Activated naive CD8-positive, alpha-beta T cell treated with anti-CD3 and anti-CD28 coated beads, Interleukin-2, amount 10 ng/mL, durations not matched to agents 7 days and 5 days (primary cell): Measurements from ENCODE around the gene CACNG3. TPM values are rescaled to one million over a fixed set of nuclear protein-coding genes. Genes with fewer than 3 reads are reported as not detected.

Experiments used
- ATAC-seq: fragments of 150-1000 bp; cut with Tn5 transposase; one replicate; pipeline ENCODE4 v1.10.0; 2021; ENCODE audit warnings: low read depth, moderate library complexity
- POLR2A ChIA-PET: fragments of 350-600 bp; sonication (Branson Sonifier 250); formaldehyde crosslinking; loops from one replicate; lab custom pipeline; 2021; ENCODE audit warnings: antibody characterized with exemption; lab: Charles Lee
- DNase-seq: peaks from one replicate; pipeline ENCODE4 v3.0.0; 2021
- H3K27ac Mint-ChIP-seq: one replicate; pipeline ENCODE4 v1.8.0; 2022; ENCODE audit warnings: mild to moderate bottlenecking, mixed read lengths
- H3K27me3 Mint-ChIP-seq: one replicate; pipeline ENCODE4 v1.8.0; 2022; ENCODE audit warnings: mild to moderate bottlenecking, moderate library complexity, mixed read lengths
- H3K36me3 Mint-ChIP-seq: one replicate; pipeline ENCODE4 v1.8.0; 2021; ENCODE audit warnings: mild to moderate bottlenecking, mixed read lengths
- H3K4me1 Mint-ChIP-seq: one replicate; pipeline ENCODE4 v1.8.0; 2021; ENCODE audit warnings: mixed read lengths
- H3K4me3 Mint-ChIP-seq: one replicate; pipeline ENCODE4 v1.8.0; 2022; ENCODE audit warnings: mild to moderate bottlenecking, moderate library complexity, mixed read lengths
- H3K9me3 Mint-ChIP-seq: one replicate; pipeline ENCODE4 v1.8.0; 2021; ENCODE audit warnings: mixed read lengths
- total RNA-seq, 2 experiments: library from RNA; stranded (reverse); gene quantifications; one replicate each; pipeline ENCODE4 v1.2.3, GENCODE V29; 2021

CACNG3 gene
- total RNA-seq, 2 experiments from 2014 or later, result not detected

DNA sequence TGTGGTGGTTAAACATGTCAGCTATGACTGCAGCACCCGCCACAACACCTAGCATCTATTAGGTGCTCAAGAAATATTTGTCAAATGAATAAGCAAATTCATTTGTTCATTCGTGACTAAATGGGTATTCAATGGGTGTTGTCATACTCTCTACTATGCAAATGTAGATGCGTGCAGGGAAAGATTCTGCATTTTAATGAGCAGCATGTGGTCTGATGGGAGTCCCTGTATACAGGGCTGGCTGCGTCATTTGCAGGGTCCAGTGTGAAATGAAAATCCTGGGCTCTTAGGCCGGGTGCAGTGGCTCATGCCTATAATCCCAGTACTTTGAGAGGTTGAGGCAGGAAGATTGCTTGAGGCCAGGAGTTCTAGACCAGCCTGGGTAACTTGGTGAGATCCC is 97.5 kb downstream of the CACNG3 start:
- H3K9me3 Mint-ChIP-seq, result peaks cover 5% of the 10 kb centered on the region
- peaks cover 2% of the 10 kb centered on the region for H3K27me3 Mint-ChIP-seq
- H3K36me3 Mint-ChIP-seq, result no peaks in the 10 kb centered on the region
- H3K4me1 Mint-ChIP-seq, result no peaks in the 10 kb centered on the region
- H3K27ac Mint-ChIP-seq, result no peak overlapping the region
- no peak for DNase-seq
- no peak overlapping the region for H3K4me3 Mint-ChIP-seq
- POLR2A ChIA-PET, result no interaction called here
- no peak for ATAC-seq

DNA sequence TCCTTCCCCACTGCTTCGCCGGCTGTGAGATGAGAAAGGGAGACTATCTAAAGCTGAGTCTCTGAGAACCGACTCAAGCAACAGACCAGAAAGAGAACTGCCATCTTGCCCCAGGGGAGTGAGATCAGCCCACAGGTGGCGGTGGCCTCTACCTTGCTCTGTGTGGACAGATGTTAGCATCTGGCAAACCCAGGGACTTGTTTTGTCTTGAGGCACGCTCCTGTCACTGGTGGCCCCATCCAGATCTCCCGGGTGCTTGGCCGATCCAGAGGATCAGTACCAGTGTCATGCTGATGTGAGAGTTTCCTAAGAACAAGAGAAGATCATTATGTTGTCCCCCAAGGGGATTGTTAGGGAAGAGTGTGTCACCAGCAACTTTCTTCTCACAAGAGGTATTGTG is 101.4 kb downstream of the CACNG3 start:
- no peaks in the 10 kb centered on the region for H3K4me1 Mint-ChIP-seq
- H3K9me3 Mint-ChIP-seq, result peaks cover 2% of the 10 kb centered on the region
- no peak overlapping the region for H3K27ac Mint-ChIP-seq
- POLR2A ChIA-PET, result no interaction called here
- H3K27me3 Mint-ChIP-seq, result peaks cover 4% of the 10 kb centered on the region
- H3K36me3 Mint-ChIP-seq, result no peaks in the 10 kb centered on the region
- ATAC-seq (no peak), DNase-seq (no peak)
- no peak overlapping the region for H3K4me3 Mint-ChIP-seq

DNA sequence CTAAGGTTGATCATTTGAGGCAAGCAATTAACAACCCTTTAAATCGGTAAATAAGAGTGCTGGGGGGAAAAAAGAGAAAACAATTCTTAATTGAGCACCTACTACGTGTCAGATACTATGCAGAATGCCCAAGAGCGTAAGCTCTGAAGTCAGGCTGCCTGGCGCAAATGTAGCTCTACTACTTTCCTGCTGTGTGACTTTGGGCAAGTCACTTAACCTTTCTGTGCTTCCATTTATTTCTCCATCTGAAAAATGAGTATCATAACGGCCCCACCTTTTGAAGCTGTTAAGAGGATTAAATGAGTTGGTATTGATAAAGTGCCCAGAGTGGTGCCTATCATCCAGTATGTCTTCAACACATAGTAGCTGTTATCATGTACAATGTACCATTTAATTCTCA is 102.0 kb downstream of the CACNG3 start:
- H3K27me3 Mint-ChIP-seq, result peaks cover 4% of the 10 kb centered on the region
- POLR2A ChIA-PET, result no interaction called here
- H3K27ac Mint-ChIP-seq, result no peak overlapping the region
- no peak for ATAC-seq
- no peak for DNase-seq
- H3K9me3 Mint-ChIP-seq, result peaks cover 2% of the 10 kb centered on the region
- H3K36me3 Mint-ChIP-seq, result no peaks in the 10 kb centered on the region
- H3K4me3 Mint-ChIP-seq, result no peak overlapping the region
- H3K4me1 Mint-ChIP-seq, result no peaks in the 10 kb centered on the region

DNA sequence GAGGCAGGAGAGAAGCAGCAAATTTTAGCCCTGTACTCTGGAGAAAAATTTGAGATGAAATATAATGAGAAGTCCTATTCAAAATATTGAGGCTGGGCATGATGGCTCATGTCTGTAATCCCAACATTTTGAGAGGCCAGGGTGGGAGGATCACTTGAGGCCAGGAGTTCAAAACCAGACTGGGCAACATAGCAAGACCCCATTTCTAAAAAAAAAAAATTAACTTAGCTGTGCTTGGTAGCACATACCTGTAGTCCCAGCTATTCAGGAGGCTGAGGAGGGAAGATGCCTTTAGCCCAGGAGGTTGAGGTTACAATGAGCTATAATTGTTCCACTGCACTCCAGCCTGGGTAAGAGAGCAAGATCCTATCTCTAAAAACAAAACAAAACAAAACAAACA is 103.4 kb downstream of the CACNG3 start:
- Mint-ChIP-seq H3K4me1 (no peaks in the 10 kb centered on the region), H3K9me3 (peaks cover 2% of the 10 kb centered on the region), H3K4me3 (no peak overlapping the region), H3K27me3 (peaks cover 4% of the 10 kb centered on the region), H3K27ac (no peak overlapping the region), H3K36me3 (no peaks in the 10 kb centered on the region)
- ATAC-seq (no peak), DNase-seq (no peak)
- POLR2A ChIA-PET, result no interaction called here

DNA sequence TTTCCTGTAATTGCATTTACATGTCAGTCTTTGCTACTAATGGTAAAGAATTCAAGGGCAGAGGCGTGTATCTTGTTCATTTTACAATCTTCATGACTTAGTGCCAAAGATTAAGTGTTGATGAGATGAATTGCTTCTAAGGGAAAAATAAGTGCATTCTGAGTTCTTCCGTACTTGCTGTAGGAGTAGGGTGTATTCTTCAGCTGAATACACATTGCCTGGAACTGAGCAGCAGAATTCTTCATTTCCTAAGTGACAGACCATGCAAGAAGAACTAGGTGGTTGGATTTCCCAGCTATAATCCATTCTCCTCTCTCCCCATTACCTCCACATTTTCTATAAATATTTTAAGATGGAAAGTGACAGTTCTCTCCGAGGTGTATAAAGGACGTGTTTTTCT is 104.8 kb downstream of the CACNG3 start:
- Mint-ChIP-seq H3K4me1 (no peaks in the 10 kb centered on the region), H3K36me3 (no peaks in the 10 kb centered on the region), H3K4me3 (no peak overlapping the region), H3K27me3 (peaks cover 4% of the 10 kb centered on the region), H3K9me3 (peaks cover 2% of the 10 kb centered on the region), H3K27ac (no peak overlapping the region)
- no peak for ATAC-seq
- POLR2A ChIA-PET, result no interaction called here
- no peak for DNase-seq

DNA sequence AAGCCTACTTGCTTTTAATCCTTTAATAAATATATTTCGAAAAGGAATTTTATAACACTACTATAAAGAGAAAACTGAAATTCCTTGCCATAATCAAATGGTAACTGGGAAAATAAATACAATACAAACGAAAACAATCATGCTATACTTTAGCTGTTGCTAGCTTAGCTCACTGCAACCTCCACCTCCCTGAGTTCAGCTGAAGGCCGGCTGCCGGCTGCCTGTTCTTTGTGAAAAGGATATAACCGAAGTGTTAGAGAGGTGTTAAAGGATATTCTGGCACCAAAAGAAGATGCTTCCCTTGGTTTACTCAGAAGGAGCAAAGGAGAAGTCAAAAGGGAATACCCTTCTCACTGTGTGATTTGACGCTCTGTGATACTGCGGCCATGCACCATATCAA is 108.5 kb downstream of the CACNG3 start:
- no peak for ATAC-seq
- Mint-ChIP-seq H3K27me3 (peaks cover 3% of the 10 kb centered on the region), H3K27ac (no peak overlapping the region), H3K9me3 (peaks cover 2% of the 10 kb centered on the region), H3K36me3 (no peaks in the 10 kb centered on the region), H3K4me1 (no peaks in the 10 kb centered on the region), H3K4me3 (no peak overlapping the region)
- DNase-seq, result no peak
- POLR2A ChIA-PET, result no interaction called here

DNA sequence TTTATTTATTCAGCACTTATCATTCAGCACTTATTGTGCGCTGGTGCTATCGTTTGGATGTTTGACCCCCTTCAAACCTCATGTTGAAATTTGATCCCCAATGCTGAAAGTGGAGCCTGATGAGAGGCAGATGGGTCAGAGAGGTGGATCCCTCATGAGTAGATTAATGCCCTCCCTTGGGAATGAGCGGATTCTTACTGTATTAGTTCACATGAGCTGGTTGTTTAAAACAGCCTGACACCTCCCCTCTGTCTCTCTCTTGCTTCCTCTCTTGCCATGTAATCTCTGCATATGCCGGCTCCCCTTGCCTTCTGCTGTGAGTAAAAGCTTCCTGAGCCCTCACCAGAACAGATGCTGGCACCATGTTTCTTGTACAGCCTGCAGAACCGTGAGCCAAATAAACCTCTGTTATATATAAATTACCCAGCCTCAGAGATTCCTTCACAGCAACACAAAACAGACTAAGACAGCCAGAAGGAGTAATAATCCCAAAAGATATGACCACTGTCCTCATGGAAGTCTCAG is 111.1 kb downstream of the CACNG3 start:
- Mint-ChIP-seq H3K9me3 (peaks cover 2% of the 10 kb centered on the region), H3K4me1 (no peaks in the 10 kb centered on the region), H3K36me3 (no peaks in the 10 kb centered on the region), H3K27ac (no peak overlapping the region), H3K27me3 (no peaks in the 10 kb centered on the region), H3K4me3 (no peak overlapping the region)
- ATAC-seq (no peak), DNase-seq (no peak)
- POLR2A ChIA-PET, result no interaction called here

- H3K4me1 Mint-ChIP-seq, result no peaks in the 10 kb centered on the region
- peaks cover 6% of the 10 kb centered on the region for H3K9me3 Mint-ChIP-seq
- POLR2A ChIA-PET, result no interaction called here
- H3K4me3 Mint-ChIP-seq, result no peak overlapping the region
- DNase-seq (no peak), ATAC-seq (no peak)
- H3K36me3 Mint-ChIP-seq, result no peaks in the 10 kb centered on the region
- peaks cover 2% of the 10 kb centered on the region for H3K27me3 Mint-ChIP-seq
- no peak overlapping the region for H3K27ac Mint-ChIP-seq
Measured at GRCh38 chr16:24372824-24373223, 116.7 kb downstream of the CACNG3 start.

GRCh38 chr16:24378999-24379398 is 122.9 kb downstream of the CACNG3 start:
- Mint-ChIP-seq H3K4me1 (no peaks in the 10 kb centered on the region), H3K36me3 (no peaks in the 10 kb centered on the region), H3K27ac (no peak overlapping the region), H3K9me3 (peaks cover 18% of the 10 kb centered on the region), H3K4me3 (no peak overlapping the region), H3K27me3 (peaks cover 5% of the 10 kb centered on the region)
- DNase-seq (no peak), ATAC-seq (no peak)
- POLR2A ChIA-PET, result no interaction called here

- ATAC-seq, result no peak
- no peak for DNase-seq
- Mint-ChIP-seq H3K4me3 (no peak overlapping the region), H3K9me3 (peaks cover 18% of the 10 kb centered on the region), H3K27me3 (peaks cover 5% of the 10 kb centered on the region), H3K36me3 (no peaks in the 10 kb centered on the region), H3K27ac (no peak overlapping the region), H3K4me1 (no peaks in the 10 kb centered on the region)
- POLR2A ChIA-PET, result no interaction called here
Measured at GRCh38 chr16:24381470-24382118, 125.5 kb downstream of the CACNG3 start.

DNA sequence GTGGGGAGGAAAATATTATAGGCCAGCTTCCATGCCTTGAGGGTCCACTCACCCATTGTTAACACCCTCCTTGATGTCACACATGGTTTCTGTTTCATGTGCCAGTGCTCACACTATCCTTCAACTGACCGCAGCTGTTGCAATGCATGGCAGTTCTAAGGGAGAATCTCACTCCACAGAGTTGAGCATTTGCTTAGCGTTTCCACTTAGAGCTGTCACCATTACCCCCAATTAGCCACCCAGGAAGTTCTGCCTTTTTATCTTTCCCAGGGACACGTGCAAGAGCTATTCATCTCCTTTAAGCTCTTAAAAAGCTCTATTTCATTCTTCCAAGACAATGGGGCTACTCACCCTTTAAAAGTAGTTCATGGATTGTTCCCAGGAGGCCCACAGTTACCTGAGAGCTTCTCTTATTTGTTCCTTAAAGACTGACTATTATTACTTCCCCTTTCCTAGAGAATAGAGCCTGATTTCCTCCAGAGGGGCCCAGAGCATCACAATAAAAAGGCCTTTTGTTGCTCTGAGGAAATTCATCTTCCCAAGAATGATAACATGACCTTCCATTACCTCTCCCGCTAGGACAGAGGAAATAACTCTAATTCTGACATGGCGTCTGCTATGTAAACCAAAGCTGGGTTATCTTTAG is 126.8 kb downstream of the CACNG3 start:
- ATAC-seq, result no peak
- H3K9me3 Mint-ChIP-seq, result peaks cover 13% of the 10 kb centered on the region

DNA sequence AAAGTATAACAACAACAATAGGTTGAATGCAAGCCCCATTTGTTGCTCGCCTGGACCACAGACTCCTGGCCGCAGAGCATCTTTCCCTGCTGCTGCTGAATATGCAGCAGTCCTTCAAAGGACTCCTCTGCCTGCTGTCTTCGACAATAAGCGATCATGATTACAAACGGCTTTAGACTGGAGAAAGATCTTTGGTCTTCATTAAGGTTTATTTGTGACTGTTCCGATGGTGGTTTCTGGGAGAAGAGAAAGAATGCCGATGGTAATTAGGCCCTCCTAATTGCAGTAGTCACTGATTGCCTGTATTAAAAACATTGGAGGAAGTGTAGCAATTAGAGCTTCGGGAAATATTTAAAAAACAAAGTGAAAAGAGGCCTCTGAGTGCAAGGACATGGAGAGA is 138.2 kb downstream of the CACNG3 start:
- H3K36me3 Mint-ChIP-seq, result no peaks in the 10 kb centered on the region
- DNase-seq, result no peak
- H3K27ac Mint-ChIP-seq, result no peak overlapping the region
- no peak for ATAC-seq
- POLR2A ChIA-PET, result no interaction called here
- no peak overlapping the region for H3K4me3 Mint-ChIP-seq
- H3K9me3 Mint-ChIP-seq, result no peaks in the 10 kb centered on the region
- no peaks in the 10 kb centered on the region for H3K4me1 Mint-ChIP-seq
- H3K27me3 Mint-ChIP-seq, result peaks cover 16% of the 10 kb centered on the region

More for the DNA sequence above, 126.8 kb downstream of the CACNG3 start:
- POLR2A ChIA-PET, result no interaction called here
- Mint-ChIP-seq H3K4me1 (no peaks in the 10 kb centered on the region), H3K27ac (no peak overlapping the region), H3K36me3 (no peaks in the 10 kb centered on the region), H3K27me3 (peaks cover 3% of the 10 kb centered on the region), H3K4me3 (no peak overlapping the region)
- no peak for DNase-seq

DNA sequence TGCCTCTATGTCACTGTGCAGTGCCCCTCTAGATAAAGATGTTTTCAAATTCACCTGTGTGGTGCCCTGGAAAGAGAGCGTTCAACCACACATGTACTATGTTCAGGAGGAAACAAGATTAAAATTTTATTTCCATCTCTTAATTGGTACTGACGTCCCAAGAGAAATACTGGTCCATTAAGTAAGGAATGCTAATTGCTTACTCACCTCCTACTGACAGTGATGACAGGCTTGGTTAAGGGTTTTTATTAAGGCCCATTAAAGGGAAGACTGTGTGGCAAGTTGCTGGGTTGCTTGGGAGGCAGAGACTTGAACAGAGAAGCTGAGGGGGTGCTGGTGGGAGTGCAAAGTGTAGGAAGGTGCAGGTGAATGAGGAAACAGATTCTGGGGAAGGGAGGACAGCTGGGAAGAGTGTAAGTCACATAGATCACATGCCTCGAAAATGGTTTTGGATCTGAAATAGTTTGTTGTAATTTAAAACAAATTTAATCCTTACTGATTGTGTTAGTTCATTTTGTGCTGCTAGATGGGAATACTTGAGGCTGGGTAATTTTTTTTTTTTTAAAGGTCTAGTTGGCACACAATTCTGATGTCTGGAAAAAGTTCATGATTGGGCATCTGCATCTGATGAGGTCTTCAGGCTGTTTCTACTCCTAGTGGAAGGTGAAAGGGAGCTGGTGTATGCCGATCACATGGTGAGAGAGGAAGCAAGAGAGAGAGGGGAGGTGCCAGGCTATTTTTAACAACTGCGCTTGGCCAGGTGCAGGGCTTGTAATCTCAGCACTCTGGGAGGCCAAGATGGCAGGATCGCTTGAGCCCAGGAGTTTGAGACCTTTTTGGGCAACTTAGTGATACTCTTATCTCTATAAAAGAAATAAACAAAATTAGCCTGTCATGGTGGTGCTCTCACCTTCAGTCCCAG is 140.5 kb downstream of the CACNG3 start:
- DNase-seq, result no peak
- Mint-ChIP-seq H3K27me3 (peaks cover 17% of the 10 kb centered on the region), H3K4me3 (no peak overlapping the region), H3K9me3 (no peaks in the 10 kb centered on the region), H3K36me3 (no peaks in the 10 kb centered on the region), H3K4me1 (no peaks in the 10 kb centered on the region), H3K27ac (no peak overlapping the region)
- ATAC-seq, result no peak
- POLR2A ChIA-PET, result no interaction called here
